Neural crest cell (in vitro differentiated cells): ENCODE results near the gene NPLOC4. TPM values are rescaled to one million over a fixed set of nuclear protein-coding genes. Genes with fewer than 3 reads are reported as not detected.
A peak's percentile ranks its signal among the peaks of the same experiment; 100 is the strongest.

Source experiments
- DNase-seq: peaks from one replicate; pipeline ENCODE4 v3.0.0; 2021; ENCODE audit warnings: low read depth, mixed read lengths, low spot score
- H3K27ac Mint-ChIP-seq: one replicate; pipeline ENCODE4 v1.8.0; 2021; ENCODE audit warnings: mild to moderate bottlenecking, mixed read lengths; ENCODE audit not compliant: unreplicated experiment
- H3K27me3 Mint-ChIP-seq: 2 replicates; pipeline ENCODE4 v1.8.0; 2021; ENCODE audit warnings: low read depth, mild to moderate bottlenecking, mixed read lengths
- H3K36me3 Mint-ChIP-seq: 2 replicates; pipeline ENCODE4 v1.8.0; 2021; ENCODE audit warnings: low read depth, mild to moderate bottlenecking, mixed read lengths
- H3K4me1 Mint-ChIP-seq: 2 replicates; pipeline ENCODE4 v1.8.0; 2021; ENCODE audit warnings: mixed read lengths
- H3K4me3 Mint-ChIP-seq: one replicate; pipeline ENCODE4 v1.8.0; 2021; ENCODE audit warnings: mild to moderate bottlenecking, mixed read lengths
- H3K9me3 Mint-ChIP-seq: 2 replicates; pipeline ENCODE4 v1.8.0; 2021; ENCODE audit warnings: mixed read lengths
- CTCF ChIP-seq: fragments of 200-600 bp; sonication (generic); conservative IDR thresholded peaks from 2 replicates; pipeline ENCODE4 v1.5.0; 2021; ENCODE audit warnings: antibody characterized with exemption, mild to moderate bottlenecking
- total RNA-seq: library from RNA; stranded (reverse); gene quantifications from 2 replicates; pipeline ENCODE4 v1.2.1, GENCODE V29; 2021

NPLOC4 gene
- total RNA-seq, 1 donor from 2014 or later = 97.7 TPM

- Mint-ChIP-seq H3K27me3 (no peaks in the 10 kb centered on the region), H3K36me3 (peaks cover 13% of the 10 kb centered on the region), H3K27ac (no peak overlapping the region), H3K9me3 (no peaks in the 10 kb centered on the region), H3K4me3 (no peak overlapping the region), H3K4me1 (peaks cover 6% of the 10 kb centered on the region)
- DNase-seq = no peak
- no peak for TF ChIP-seq CTCF
These were observed 55.2 kb downstream of the NPLOC4 start for GRCh38 chr17:81581758-81582157.

GRCh38 chr17:81580481-81580880 lies 56.4 kb downstream of the NPLOC4 start:
- no peaks in the 10 kb centered on the region for H3K27me3 Mint-ChIP-seq
- H3K4me3 Mint-ChIP-seq = no peak overlapping the region
- H3K9me3 Mint-ChIP-seq = no peaks in the 10 kb centered on the region
- peaks cover 10% of the 10 kb centered on the region for H3K4me1 Mint-ChIP-seq
- peak overlapping the region; percentile 67 for H3K27ac Mint-ChIP-seq
- TF ChIP-seq CTCF = no peak
- peaks cover 10% of the 10 kb centered on the region for H3K36me3 Mint-ChIP-seq
- no peak for DNase-seq

- Mint-ChIP-seq H3K36me3 (peaks cover 8% of the 10 kb centered on the region), H3K27me3 (no peaks in the 10 kb centered on the region)
- no peak for DNase-seq
These were observed 57.0 kb downstream of the NPLOC4 start for GRCh38 chr17:81579821-81580321.

GRCh38 chr17:81579298-81579697 lies 57.6 kb downstream of the NPLOC4 start:
- Mint-ChIP-seq H3K36me3 (peaks cover 8% of the 10 kb centered on the region), H3K9me3 (no peaks in the 10 kb centered on the region), H3K27ac (peak overlapping the region; percentile 84), H3K27me3 (no peaks in the 10 kb centered on the region), H3K4me1 (peaks cover 10% of the 10 kb centered on the region), H3K4me3 (no peak overlapping the region)
- TF ChIP-seq CTCF = no peak
- no peak for DNase-seq

More at GRCh38 chr17:81579821-81580321, 57.0 kb downstream of the NPLOC4 start:
- Mint-ChIP-seq H3K4me3 (no peak overlapping the region), H3K9me3 (no peaks in the 10 kb centered on the region), H3K27ac (peak overlapping the region; percentile 20), H3K4me1 (peaks cover 10% of the 10 kb centered on the region)
- no peak for TF ChIP-seq CTCF

- no peaks in the 10 kb centered on the region for H3K27me3 Mint-ChIP-seq
- H3K27ac Mint-ChIP-seq = peak overlapping the region; percentile 80
- H3K4me3 Mint-ChIP-seq = no peak overlapping the region
- peaks cover 10% of the 10 kb centered on the region for H3K4me1 Mint-ChIP-seq
- peaks cover 8% of the 10 kb centered on the region for H3K36me3 Mint-ChIP-seq
- no peak for TF ChIP-seq CTCF
- H3K9me3 Mint-ChIP-seq = no peaks in the 10 kb centered on the region
- DNase-seq = no peak
These were observed 58.2 kb downstream of the NPLOC4 start for GRCh38 chr17:81578561-81579225.
